NCI-H82 (cell line): ENCODE measurements around the gene SENP3.

Experiments used
- DNase-seq: peaks from one replicate; lab custom pipeline; 2025; lab: John Stamatoyannopoulos, UW

Gene SENP3

DNA sequence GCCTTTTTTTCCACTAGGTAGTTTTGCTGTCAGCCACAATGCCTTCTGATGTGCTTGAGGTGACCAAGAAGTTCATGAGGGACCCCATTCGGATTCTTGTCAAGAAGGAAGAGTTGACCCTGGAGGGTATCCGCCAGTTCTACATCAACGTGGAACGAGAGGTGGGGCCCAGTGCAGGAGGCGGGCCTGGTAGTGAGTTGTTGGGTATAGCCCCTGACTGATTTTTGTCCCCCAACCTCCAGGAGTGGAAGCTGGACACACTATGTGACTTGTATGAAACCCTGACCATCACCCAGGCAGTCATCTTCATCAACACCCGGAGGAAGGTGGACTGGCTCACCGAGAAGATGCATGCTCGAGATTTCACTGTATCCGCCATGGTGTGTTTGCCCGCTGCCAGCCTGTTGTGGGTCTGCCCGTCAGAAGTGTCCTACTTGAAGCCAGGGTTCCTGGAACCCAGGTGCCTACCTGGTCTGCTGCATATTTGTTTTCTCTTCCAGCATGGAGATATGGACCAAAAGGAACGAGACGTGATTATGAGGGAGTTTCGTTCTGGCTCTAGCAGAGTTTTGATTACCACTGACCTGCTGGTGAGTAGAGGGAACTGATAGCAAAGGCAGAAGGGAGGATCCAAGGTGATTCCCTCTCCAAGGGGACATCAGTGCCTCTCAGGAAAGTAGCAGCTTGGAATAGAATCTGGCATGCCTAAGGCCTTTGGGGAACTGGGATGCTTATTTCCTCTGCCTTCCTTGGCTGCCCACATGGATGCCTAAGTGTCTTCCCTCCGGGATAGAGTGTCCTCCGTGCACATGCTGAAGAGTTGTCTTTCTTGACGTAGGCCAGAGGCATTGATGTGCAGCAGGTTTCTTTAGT is 15.8 kb downstream of the SENP3 start:
- peak; percentile 43 for DNase-seq

- peak; percentile 92 for DNase-seq
Measured at GRCh38 chr17:7579001-7579833, 17.5 kb downstream of the SENP3 start, which contains the start of gene CD68. TSS of gene CD68 (plus strand) at chr17:7579638. CDS start at chr17:7579678, 40 bp downstream.

DNA sequence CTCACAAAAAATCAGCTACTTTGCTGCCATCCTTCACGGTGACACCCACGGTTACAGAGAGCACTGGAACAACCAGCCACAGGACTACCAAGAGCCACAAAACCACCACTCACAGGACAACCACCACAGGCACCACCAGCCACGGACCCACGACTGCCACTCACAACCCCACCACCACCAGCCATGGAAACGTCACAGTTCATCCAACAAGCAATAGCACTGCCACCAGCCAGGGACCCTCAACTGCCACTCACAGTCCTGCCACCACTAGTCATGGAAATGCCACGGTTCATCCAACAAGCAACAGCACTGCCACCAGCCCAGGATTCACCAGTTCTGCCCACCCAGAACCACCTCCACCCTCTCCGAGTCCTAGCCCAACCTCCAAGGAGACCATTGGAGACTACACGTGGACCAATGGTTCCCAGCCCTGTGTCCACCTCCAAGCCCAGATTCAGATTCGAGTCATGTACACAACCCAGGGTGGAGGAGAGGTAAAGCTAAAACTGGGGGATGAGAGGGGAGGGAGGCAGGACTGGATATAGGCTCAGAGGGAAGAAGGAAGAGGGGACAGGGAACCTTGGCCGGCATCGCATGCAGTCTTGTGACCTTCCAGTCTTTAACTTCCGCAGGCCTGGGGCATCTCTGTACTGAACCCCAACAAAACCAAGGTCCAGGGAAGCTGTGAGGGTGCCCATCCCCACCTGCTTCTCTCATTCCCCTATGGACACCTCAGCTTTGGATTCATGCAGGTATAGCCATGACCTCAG is 18.3 kb downstream of the SENP3 start:
- peak; percentile 74 for DNase-seq

GRCh38 chr17:7580604-7581575 is 19.2 kb downstream of the SENP3 start:
- peak; percentile 51 for DNase-seq

- peak; percentile 56 for DNase-seq
Measured at GRCh38 chr17:7582396-7583252, 20.9 kb downstream of the SENP3 start.

GRCh38 chr17:7583253-7584109 is 21.8 kb downstream of the SENP3 start, which contains the start of gene MPDU1:
TSS of gene MPDU1 (plus strand) at chr17:7583852. CDS start at chr17:7583863, 11 bp downstream.
- peak; percentile 99 for DNase-seq

GRCh38 chr17:7586673-7587419 is 25.1 kb downstream of the SENP3 start:
- peak; percentile 75 for DNase-seq

GRCh38 chr17:7587420-7588151 is 25.9 kb downstream of the SENP3 start:
- DNase-seq: no peak

- DNase-seq: no peak
Measured at GRCh38 chr17:7588553-7589203, 27.0 kb downstream of the SENP3 start.

- DNase-seq: peak; percentile 93
Measured at GRCh38 chr17:7589204-7589868, 27.6 kb downstream of the SENP3 start.

GRCh38 chr17:7589891-7590691 is 28.4 kb downstream of the SENP3 start, which contains the start of gene SOX15:
TSS of gene SOX15 (minus strand) at chr17:7590094. CDS start at chr17:7589676, 418 bp downstream.
- DNase-seq: peak; percentile 52

GRCh38 chr17:7590743-7591142 is 29.0 kb downstream of the SENP3 start:
- DNase-seq: peak; percentile 97

- DNase-seq: no peak
Measured at GRCh38 chr17:7591596-7591995, 29.9 kb downstream of the SENP3 start.

- no peak for DNase-seq
Measured at GRCh38 chr17:7592422-7593021, 30.8 kb downstream of the SENP3 start.

- DNase-seq: no peak
Measured at GRCh38 chr17:7593296-7593695, 31.6 kb downstream of the SENP3 start.
